K562 (cell line): ENCODE results near the gene RITA1.

Experiments
- BCL6 ChIP-seq: fragments of 250-450 bp; sonication (Bioruptor Pico); IDR thresholded peaks from 2 replicates; pipeline ENCODE4 v1.4.0; 2020
- CEBPB ChIP-seq: fragments of 450-650 bp; IDR thresholded peaks from 2 replicates; pipeline ENCODE4 v1.6.1; 2016; ENCODE audit warnings: missing genetic modification characterization, missing compliant biosample characterization
- HMBOX1 ChIP-seq: sonication (generic); IDR thresholded peaks from 2 replicates; pipeline ENCODE4 v1.6.1; 2016
- SAP30 ChIP-seq: fragments of 200-600 bp; sonication (generic); IDR thresholded peaks from 2 replicates; pipeline ENCODE4 v1.6.1; 2012; ENCODE audit warnings: borderline replicate concordance, low read depth, mild to moderate bottlenecking, moderate library complexity, low read length, control low read depth, inconsistent platforms; ENCODE audit not compliant: insufficient read depth, poor library complexity, severe bottlenecking
- SMARCE1 ChIP-seq: fragments of 450-650 bp; IDR thresholded peaks from 2 replicates; pipeline ENCODE4 v1.7.1; 2016; ENCODE audit warnings: mild to moderate bottlenecking
- STAT5B ChIP-seq: fragments of 250-450 bp; sonication (Bioruptor Pico); IDR thresholded peaks from 2 replicates; pipeline ENCODE4 v1.8.0; 2021; ENCODE audit warnings: mild to moderate bottlenecking, inconsistent platforms
- ZNF121 ChIP-seq: sonication (generic); formaldehyde crosslinking; conservative IDR thresholded peaks from 2 replicates; pipeline ENCODE4 v1.8.0; 2022; ENCODE audit warnings: missing genetic modification reagents
- ZNF274 ChIP-seq: IDR thresholded peaks from 2 replicates; pipeline ENCODE4 v1.6.1; 2011; ENCODE audit warnings: low read depth, mild to moderate bottlenecking, low read length, moderate library complexity, borderline replicate concordance
- ZNF311 ChIP-seq: fragments of 250-450 bp; sonication (Bioruptor Pico); IDR thresholded peaks from 2 replicates; pipeline ENCODE4 v1.4.0; 2020; ENCODE audit warnings: mild to moderate bottlenecking, moderate library complexity

- no peak for TF ChIP-seq ZNF311 (CRISPR knock-in tag)
- TF ChIP-seq SMARCE1, result no peak
- TF ChIP-seq HMBOX1, result no peak
- no peak for TF ChIP-seq ZNF274
- TF ChIP-seq ZNF121 (CRISPR knock-in tag), result no peak
- no peak for TF ChIP-seq STAT5B (CRISPR knock-in tag)
- no peak for TF ChIP-seq SAP30
- no peak for TF ChIP-seq CEBPB (tag)
- TF ChIP-seq BCL6 (CRISPR knock-in tag), result no peak
Measured at GRCh38 chr12:113152196-113152834, 33.2 kb upstream of the RITA1 start.
